ENCODE measurements around the gene MRPL46.
A peak's percentile ranks its signal among the peaks of the same experiment; 100 is the strongest.
"Not testable (repeated sequence)": the region's sequence is repeated elsewhere in the genome, so short reads cannot be mapped to it uniquely, and the experiment has no call there.

MRPL46 gene

DNA sequence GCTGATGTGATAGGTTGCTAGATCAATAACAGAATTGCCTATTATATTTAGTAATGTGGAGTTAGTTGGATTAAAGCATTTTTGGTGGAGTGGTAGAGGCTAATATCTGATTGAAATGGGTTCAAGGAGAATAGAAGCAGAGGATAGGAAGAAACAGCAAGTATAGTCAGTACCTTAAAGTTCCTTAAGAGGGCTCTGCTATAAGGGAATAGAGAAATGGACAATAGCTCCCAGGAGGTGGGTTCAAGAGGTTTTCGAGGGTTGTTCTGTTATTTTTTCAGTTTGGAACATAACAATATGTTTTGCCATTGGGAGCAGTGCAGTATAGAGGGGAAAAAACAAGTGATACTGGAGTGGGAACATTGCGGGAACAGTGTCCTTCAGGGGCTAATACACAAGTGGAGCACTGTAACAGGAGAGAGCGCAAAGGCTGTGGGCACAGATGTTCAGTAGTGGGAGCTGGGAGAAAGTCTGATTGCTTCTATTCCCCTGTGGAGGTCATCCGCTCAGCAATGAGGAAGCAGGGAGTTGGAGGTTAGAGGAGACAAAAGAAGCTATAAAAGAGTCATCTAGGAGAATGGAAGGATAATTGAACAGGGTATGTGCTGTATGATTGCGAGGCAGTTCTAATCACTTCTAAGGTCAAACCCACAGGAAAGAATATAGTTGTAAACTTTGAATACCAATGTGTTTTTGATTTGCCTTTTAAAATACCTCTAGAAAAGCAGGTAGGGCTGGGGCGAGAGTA is 3.6 kb upstream of the MRPL46 start:
- no peak overlapping the region for H3K27ac ChIP-seq
- in situ Hi-C loops (cut with HindIII; ENCODE audit: low pct_ligation_motif_present, low sequenced_read_pairs), result no loop called here
- TF ChIP-seq, protein P1, sequence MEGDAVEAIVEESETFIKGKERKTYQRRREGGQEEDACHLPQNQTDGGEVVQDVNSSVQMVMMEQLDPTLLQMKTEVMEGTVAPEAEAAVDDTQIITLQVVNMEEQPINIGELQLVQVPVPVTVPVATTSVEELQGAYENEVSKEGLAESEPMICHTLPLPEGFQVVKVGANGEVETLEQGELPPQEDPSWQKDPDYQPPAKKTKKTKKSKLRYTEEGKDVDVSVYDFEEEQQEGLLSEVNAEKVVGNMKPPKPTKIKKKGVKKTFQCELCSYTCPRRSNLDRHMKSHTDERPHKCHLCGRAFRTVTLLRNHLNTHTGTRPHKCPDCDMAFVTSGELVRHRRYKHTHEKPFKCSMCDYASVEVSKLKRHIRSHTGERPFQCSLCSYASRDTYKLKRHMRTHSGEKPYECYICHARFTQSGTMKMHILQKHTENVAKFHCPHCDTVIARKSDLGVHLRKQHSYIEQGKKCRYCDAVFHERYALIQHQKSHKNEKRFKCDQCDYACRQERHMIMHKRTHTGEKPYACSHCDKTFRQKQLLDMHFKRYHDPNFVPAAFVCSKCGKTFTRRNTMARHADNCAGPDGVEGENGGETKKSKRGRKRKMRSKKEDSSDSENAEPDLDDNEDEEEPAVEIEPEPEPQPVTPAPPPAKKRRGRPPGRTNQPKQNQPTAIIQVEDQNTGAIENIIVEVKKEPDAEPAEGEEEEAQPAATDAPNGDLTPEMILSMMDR (IDR thresholded peaks at IDR 0.05; ENCODE audit: low read depth, low read length, missing control alignments), result no peak
- peaks cover 16% of the 10 kb centered on the region for H3K36me3 ChIP-seq (replicated peaks)
- DNase-seq, result no peak
- H3K27me3 ChIP-seq (replicated peaks), result no peaks in the 10 kb centered on the region
- no peak overlapping the region for H3K4me3 ChIP-seq (ENCODE audit: low read depth, low read length)

DNA sequence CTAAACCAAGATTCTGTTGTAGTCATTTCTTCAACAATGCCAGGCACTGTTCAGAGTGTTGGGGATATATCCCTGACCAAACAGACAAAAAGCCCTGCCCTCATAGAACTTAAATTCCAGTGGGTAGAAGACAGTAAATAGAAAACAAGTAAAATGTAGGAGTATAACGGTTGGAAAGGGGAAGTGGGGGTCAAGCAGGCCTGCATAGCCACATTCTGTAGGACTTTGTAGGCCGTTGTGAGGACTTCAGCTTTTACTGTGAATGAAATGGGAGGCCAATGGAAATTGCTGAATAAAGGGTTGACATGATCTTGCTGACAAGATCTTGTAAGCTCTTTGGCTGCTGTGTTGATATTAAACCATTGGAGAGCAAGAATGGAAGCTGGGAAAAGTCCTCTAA is 2.1 kb upstream of the MRPL46 start:
- no peak for DNase-seq
- TF ChIP-seq, protein P1 (IDR thresholded peaks at IDR 0.05; ENCODE audit: low read depth, low read length, missing control alignments), result no peak
- Histone ChIP-seq H3K4me3 (ENCODE audit: low read depth, low read length) (no peak overlapping the region), H3K36me3 (replicated peaks) (peaks cover 10% of the 10 kb centered on the region), H3K27ac (no peak overlapping the region), H3K27me3 (replicated peaks) (no peaks in the 10 kb centered on the region)
- in situ Hi-C loops (cut with HindIII; ENCODE audit: low pct_ligation_motif_present, low sequenced_read_pairs), result no loop called here

DNA sequence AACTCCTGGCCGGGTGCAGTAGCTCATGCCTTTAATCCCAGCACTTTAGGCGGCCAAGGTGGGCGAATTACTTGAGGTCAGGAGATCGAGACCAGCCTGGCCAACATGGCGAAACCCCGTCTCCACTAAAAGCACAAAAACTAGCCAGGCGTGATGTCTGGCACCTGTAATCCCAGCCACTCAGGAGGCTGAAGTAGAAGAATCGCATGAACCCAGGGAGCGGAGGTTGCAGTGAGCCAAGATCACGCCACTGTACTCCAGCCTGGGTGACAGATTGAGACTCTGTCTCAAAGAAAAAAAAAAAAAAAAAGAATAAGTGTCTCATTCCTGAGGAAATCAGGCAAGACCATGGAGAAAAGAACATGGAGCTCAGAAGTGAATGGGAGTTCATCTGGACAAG is 1.5 kb upstream of the MRPL46 start:
- H3K27me3 ChIP-seq (replicated peaks); in situ Hi-C loops (cut with HindIII; ENCODE audit: low pct_ligation_motif_present, low sequenced_read_pairs); H3K36me3 ChIP-seq (replicated peaks); DNase-seq; H3K27ac ChIP-seq; H3K4me3 ChIP-seq (ENCODE audit: low read depth, low read length): not testable (repeated sequence)

DNA sequence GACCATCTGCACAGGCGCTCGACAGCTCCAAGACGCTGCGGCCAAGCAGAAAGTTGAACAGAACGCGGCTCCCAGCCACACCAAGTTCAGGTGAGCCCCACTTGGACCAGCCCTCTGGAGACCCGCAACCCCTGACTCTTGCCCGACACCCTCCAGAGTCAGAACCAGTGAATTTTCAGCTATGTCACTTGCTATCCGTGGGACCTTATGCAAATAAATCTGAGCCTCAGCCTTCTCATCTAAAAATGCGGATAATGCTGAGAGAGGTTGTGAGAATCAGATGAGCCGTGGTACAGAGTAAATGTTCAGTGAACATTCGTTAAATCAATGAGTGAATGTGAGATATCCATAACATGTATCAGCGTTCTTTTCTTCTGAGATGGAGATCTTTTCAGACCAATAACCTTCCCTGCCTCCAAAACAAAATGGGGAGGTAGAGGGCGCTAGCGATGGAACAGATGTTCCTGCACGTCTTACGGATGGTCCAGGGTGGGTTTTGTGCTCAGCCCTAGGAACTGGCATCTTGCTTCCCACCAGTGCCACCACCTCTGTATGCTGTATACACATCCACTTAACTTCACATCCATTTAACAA is 844 bp upstream of the MRPL46 start:
- Histone ChIP-seq H3K36me3 (replicated peaks) (peaks cover 5% of the 10 kb centered on the region), H3K27ac (peak overlapping the region; percentile 98), H3K27me3 (replicated peaks) (no peaks in the 10 kb centered on the region), H3K4me3 (ENCODE audit: low read depth, low read length) (peak overlapping the region; percentile 88)
- in situ Hi-C loops (cut with HindIII; ENCODE audit: low pct_ligation_motif_present, low sequenced_read_pairs), result no loop called here
- no peak for DNase-seq
- TF ChIP-seq, protein P1 (IDR thresholded peaks at IDR 0.05; ENCODE audit: low read depth, low read length, missing control alignments), result peak; percentile 62

DNA sequence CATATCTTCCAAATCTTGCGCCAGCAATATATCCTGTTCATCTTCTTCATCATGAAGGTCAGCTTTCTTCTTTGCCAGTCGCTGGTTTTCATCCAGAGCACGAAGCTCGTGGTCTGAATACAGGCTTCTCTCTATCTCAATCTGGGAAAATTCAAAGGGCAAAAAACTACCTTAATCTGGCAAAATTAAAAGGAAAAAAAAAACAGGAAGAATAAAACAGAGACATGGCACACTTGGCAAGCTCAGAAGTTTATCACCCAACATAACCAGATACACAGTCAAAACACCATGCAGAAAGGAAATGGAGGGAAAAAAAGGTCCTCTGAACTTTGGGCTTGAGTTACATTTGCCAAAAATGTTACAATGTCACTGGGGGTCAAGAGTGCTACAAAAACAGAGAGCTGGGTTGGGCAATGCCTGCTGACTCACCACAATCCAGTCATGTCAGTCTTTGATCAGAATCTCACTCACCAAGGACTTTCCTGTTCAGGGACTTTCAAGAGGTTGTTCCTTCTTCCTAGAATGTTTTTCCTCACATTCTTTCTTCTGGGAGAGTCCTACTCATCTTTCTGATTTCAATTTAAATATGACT is 1.5 kb downstream of the MRPL46 start:
- Histone ChIP-seq H3K36me3 (replicated peaks) (peaks cover 5% of the 10 kb centered on the region), H3K27me3 (replicated peaks) (no peaks in the 10 kb centered on the region), H3K27ac (peak overlapping the region; percentile 5), H3K4me3 (ENCODE audit: low read depth, low read length) (no peak overlapping the region)
- DNase-seq, result peak; percentile 58
- in situ Hi-C loops (cut with HindIII; ENCODE audit: low pct_ligation_motif_present, low sequenced_read_pairs), result no loop called here
- TF ChIP-seq, protein P1 (IDR thresholded peaks at IDR 0.05; ENCODE audit: low read depth, low read length, missing control alignments), result no peak

DNA sequence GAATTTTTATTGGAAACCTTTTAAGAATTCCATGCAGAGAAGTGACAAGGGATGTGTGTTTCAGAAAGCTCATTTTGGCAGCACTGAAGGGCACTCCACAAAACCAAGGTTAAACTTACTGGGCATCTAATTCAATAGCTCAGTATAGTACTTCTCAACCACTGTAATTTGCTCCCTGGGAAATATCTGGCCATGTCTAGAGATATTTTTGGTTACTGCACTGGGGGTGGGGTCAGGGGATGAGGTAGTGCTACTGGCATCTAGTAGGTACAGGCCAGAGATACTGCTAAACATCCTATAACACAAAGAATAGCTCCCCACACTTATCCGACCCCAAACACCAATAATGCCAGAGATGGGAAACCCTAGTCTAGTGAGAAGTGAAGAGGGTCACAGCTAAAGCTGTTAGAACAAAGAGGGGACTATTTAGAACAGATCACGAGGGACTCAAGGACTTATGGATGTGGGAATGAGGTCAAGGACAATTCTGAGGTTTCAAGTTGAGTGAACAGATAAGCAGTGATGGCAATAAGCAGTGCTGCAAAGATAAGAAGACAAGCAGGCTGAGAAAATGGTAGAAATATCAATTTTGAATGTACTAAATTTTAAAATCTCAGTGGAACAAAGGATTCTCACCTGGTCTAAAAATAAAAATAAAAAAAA is 3.2 kb downstream of the MRPL46 start:
- H3K27ac ChIP-seq, result no peak overlapping the region
- no peak for DNase-seq
- H3K4me3 ChIP-seq (ENCODE audit: low read depth, low read length), result no peak overlapping the region
- H3K36me3 ChIP-seq (replicated peaks), result peaks cover 16% of the 10 kb centered on the region
- no peaks in the 10 kb centered on the region for H3K27me3 ChIP-seq (replicated peaks)
- in situ Hi-C loops (cut with HindIII; ENCODE audit: low pct_ligation_motif_present, low sequenced_read_pairs), result no loop called here
- TF ChIP-seq, protein P1 (IDR thresholded peaks at IDR 0.05; ENCODE audit: low read depth, low read length, missing control alignments), result no peak
